ENCODE measurements around the gene FBXL20.
"Not testable (repeated sequence)": the region's sequence is repeated elsewhere in the genome, so short reads cannot be mapped to it uniquely, and the experiment has no call there.

Gene FBXL20

GRCh38 chr17:39332092-39332491 is 69.3 kb downstream of the FBXL20 start:
- no peaks in the 10 kb centered on the region for H3K4me1 Mint-ChIP-seq
- H3K36me3 Mint-ChIP-seq = peaks cover 4% of the 10 kb centered on the region
- H3K4me3 Mint-ChIP-seq = no peak overlapping the region
- H3K27me3 Mint-ChIP-seq = no peaks in the 10 kb centered on the region
- DNase-seq = no peak
- no peaks in the 10 kb centered on the region for H3K9me3 Mint-ChIP-seq
- CTCF ChIA-PET = no interaction called here
- no peak overlapping the region for H3K27ac Mint-ChIP-seq

- CTCF ChIA-PET = no interaction called here
- H3K27ac Mint-ChIP-seq = no peak overlapping the region
These were observed 72.6 kb downstream of the FBXL20 start for GRCh38 chr17:39328815-39329214.

DNA sequence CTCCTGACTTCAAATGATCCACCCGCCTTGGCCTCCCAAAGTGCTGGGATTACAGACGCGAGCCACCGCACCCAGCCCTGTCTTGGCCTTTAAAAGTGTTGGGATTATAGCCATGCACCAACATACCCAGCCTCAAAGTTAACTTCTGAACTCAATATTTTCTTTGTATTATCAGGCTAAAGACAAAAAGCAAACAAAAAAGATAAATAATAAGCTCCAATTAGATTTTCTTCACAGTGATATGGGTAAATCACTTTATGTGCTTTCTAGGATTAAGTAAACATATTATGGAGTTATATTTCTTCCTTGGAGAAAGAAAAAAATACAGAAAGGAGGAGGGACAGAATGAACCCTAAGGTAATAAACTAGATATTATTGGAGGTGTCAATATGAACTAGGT is 74.3 kb downstream of the FBXL20 start:
- no peak overlapping the region for H3K27ac Mint-ChIP-seq
- no peaks in the 10 kb centered on the region for H3K4me1 Mint-ChIP-seq
- CTCF ChIA-PET = no interaction called here
- DNase-seq = no peak
- no peak overlapping the region for H3K4me3 Mint-ChIP-seq
- H3K27me3 Mint-ChIP-seq = no peaks in the 10 kb centered on the region
- no peaks in the 10 kb centered on the region for H3K9me3 Mint-ChIP-seq
- no peaks in the 10 kb centered on the region for H3K36me3 Mint-ChIP-seq

More at GRCh38 chr17:39328815-39329214, 72.6 kb downstream of the FBXL20 start:
- Mint-ChIP-seq H3K9me3 (no peaks in the 10 kb centered on the region), H3K4me1 (no peaks in the 10 kb centered on the region), H3K4me3 (no peak overlapping the region), H3K27me3 (no peaks in the 10 kb centered on the region), H3K36me3 (no peaks in the 10 kb centered on the region)
- no peak for DNase-seq

DNA sequence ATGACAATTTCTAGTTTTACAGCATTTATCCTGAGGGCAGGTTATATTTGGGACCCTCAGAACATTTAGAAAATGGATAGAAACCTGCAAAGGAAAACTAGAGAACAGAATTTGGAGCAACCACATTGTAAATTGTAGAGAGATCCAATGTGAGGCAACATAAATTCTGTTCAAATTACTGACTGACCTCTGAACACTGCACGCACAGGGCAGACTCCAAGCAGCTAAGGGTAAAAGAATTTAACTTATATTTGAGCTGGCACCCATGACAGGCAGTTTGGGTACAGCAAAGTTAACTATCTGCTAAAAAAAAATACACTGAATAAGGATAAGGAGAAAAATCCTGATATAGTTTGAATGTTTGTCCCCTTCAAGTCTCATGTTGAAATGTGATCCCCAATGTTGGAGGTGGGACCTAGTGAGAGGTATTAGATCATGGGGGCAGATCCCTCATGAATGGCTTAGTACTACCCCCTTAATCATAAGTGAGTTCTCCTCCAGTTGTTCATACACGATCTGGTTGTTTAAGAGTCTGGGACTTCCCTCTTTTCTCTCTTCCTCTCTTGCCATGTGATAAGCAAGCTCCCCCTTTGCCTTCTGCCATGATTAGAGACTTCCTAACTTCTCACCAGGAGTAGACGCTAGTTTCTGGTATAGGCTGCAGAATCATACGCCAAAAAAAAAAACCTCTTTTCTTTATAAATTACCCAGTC is 75.7 kb downstream of the FBXL20 start:
- CTCF ChIA-PET = interaction anchor here (0.8 kb wide), 1 partner anchor 858 kb away, joined by 3 read pairs; no protein-coding TSS in a partner anchor
- no peak overlapping the region for H3K27ac Mint-ChIP-seq
- H3K36me3 Mint-ChIP-seq = no peaks in the 10 kb centered on the region
- H3K27me3 Mint-ChIP-seq = no peaks in the 10 kb centered on the region
- H3K9me3 Mint-ChIP-seq = no peaks in the 10 kb centered on the region
- H3K4me3 Mint-ChIP-seq = no peak overlapping the region
- no peak for DNase-seq
- H3K4me1 Mint-ChIP-seq = no peaks in the 10 kb centered on the region

DNA sequence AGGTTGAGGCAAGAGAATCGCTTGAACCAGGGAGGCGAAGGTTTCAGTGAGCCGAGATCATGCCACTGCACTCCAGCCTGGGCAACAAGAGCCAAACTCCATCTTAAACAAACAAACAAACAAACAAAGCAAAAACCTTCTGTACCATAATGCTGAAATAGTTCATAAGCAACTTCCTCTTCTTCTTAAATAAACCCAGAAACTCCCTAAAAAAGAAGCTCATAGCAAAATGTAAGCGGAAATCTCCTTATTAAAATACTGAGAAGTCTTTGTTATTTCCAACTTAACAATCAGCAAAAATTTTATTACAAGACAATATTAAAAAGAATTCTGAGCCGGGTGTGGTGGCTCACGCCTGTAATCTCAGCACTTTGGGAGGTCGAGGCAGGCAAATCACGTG is 82.8 kb downstream of the FBXL20 start:
- Mint-ChIP-seq H3K4me3 (no peak overlapping the region), H3K27me3 (no peaks in the 10 kb centered on the region), H3K36me3 (no peaks in the 10 kb centered on the region), H3K9me3 (no peaks in the 10 kb centered on the region), H3K4me1 (no peaks in the 10 kb centered on the region), H3K27ac (no peak overlapping the region)
- CTCF ChIA-PET = no interaction called here
- no peak for DNase-seq

DNA sequence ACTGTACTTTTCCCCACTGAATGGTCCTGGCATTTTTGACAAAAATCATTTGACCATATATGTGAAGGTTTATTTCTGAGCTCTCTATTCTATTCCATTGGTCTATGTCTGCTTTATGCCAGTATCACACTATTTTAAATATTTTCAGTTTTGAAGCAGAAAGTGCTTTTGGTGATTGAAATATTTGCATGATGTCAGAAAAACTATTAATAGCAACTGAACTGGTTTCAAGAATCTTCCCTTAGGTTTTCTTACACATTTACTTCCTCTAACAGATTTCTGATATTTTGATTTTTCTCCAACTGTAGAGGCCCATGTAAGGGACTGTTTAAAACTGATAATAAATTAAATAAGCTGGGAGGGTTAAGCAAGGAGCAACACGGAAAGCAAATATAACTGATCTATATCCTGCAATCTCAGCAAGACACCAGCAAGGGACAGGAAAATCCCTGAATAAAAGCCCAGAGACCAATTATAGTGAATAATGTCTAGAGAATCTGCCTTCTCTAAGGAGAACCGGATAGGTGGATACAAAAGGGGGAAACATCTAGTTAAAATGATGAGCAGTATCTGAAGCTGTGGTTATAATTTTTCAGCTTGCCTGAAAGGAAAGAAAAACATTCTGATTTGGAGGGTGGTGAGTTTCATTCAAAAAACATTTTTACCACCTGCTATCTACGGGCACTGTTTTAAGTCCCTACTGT is 94.8 kb downstream of the FBXL20 start:
- Mint-ChIP-seq H3K9me3 (no peaks in the 10 kb centered on the region), H3K27ac (no peak overlapping the region), H3K4me3 (no peak overlapping the region), H3K27me3 (no peaks in the 10 kb centered on the region), H3K36me3 (peaks cover 3% of the 10 kb centered on the region), H3K4me1 (no peaks in the 10 kb centered on the region)
- CTCF ChIA-PET = no interaction called here
- DNase-seq = no peak

GRCh38 chr17:39305978-39306377 is 95.4 kb downstream of the FBXL20 start:
- H3K9me3 Mint-ChIP-seq = no peaks in the 10 kb centered on the region
- no peaks in the 10 kb centered on the region for H3K27me3 Mint-ChIP-seq
- CTCF ChIA-PET = no interaction called here
- H3K4me1 Mint-ChIP-seq = no peaks in the 10 kb centered on the region
- peaks cover 6% of the 10 kb centered on the region for H3K36me3 Mint-ChIP-seq
- no peak for DNase-seq
- no peak overlapping the region for H3K27ac Mint-ChIP-seq
- H3K4me3 Mint-ChIP-seq = no peak overlapping the region

GRCh38 chr17:39304188-39304587 is 97.2 kb downstream of the FBXL20 start:
- Mint-ChIP-seq H3K27me3 (no peaks in the 10 kb centered on the region), H3K4me3 (no peak overlapping the region), H3K9me3 (no peaks in the 10 kb centered on the region), H3K36me3 (peaks cover 9% of the 10 kb centered on the region), H3K4me1 (no peaks in the 10 kb centered on the region), H3K27ac (no peak overlapping the region)
- no peak for DNase-seq
- CTCF ChIA-PET = no interaction called here

GRCh38 chr17:39294060-39294459 is 107.4 kb downstream of the FBXL20 start:
- peaks cover 8% of the 10 kb centered on the region for H3K36me3 Mint-ChIP-seq
- H3K27me3 Mint-ChIP-seq = no peaks in the 10 kb centered on the region
- no peak overlapping the region for H3K27ac Mint-ChIP-seq
- CTCF ChIA-PET = no interaction called here
- H3K4me1 Mint-ChIP-seq = no peaks in the 10 kb centered on the region
- no peaks in the 10 kb centered on the region for H3K9me3 Mint-ChIP-seq
- DNase-seq = no peak
- H3K4me3 Mint-ChIP-seq = no peak overlapping the region

DNA sequence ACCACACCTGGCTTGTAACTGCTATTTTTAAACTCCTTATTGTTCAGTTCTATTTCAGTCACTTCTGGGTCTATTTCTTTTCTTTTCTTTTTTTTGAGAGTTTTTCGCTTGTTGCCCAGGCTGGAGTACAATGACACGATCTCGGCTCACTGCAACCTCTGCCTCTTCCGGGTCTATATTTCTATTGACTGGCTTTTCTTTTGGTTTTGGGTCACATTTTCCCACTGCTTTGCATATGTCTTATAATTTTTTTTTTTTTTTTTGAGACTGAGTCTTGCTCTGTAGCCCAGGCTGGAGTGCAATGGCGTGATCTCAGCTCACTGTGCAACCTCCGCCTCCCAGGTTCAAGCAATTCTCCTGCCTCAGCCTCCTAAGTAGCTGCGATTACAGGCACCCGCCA is 108.9 kb downstream of the FBXL20 start:
- H3K9me3 Mint-ChIP-seq, H3K27ac Mint-ChIP-seq, H3K4me1 Mint-ChIP-seq, H3K27me3 Mint-ChIP-seq, H3K4me3 Mint-ChIP-seq, DNase-seq, H3K36me3 Mint-ChIP-seq: not testable (repeated sequence)
- CTCF ChIA-PET = interaction anchor here (0.7 kb wide), 1 partner anchor 89 kb away, joined by 3 read pairs; no protein-coding TSS in a partner anchor

GRCh38 chr17:39286513-39286912 is 114.9 kb downstream of the FBXL20 start:
- CTCF ChIA-PET, H3K4me1 Mint-ChIP-seq, H3K27me3 Mint-ChIP-seq, H3K4me3 Mint-ChIP-seq, H3K27ac Mint-ChIP-seq, DNase-seq, H3K36me3 Mint-ChIP-seq, H3K9me3 Mint-ChIP-seq: not testable (repeated sequence)

GRCh38 chr17:39284685-39285084 is 116.7 kb downstream of the FBXL20 start:
- Mint-ChIP-seq H3K9me3 (no peaks in the 10 kb centered on the region), H3K4me3 (no peak overlapping the region), H3K27me3 (no peaks in the 10 kb centered on the region), H3K27ac (no peak overlapping the region), H3K4me1 (no peaks in the 10 kb centered on the region), H3K36me3 (no peaks in the 10 kb centered on the region)
- CTCF ChIA-PET = interaction anchor here (1.1 kb wide), 1 partner anchor 60 kb away, joined by 3 read pairs; no protein-coding TSS in a partner anchor
- DNase-seq = no peak

DNA sequence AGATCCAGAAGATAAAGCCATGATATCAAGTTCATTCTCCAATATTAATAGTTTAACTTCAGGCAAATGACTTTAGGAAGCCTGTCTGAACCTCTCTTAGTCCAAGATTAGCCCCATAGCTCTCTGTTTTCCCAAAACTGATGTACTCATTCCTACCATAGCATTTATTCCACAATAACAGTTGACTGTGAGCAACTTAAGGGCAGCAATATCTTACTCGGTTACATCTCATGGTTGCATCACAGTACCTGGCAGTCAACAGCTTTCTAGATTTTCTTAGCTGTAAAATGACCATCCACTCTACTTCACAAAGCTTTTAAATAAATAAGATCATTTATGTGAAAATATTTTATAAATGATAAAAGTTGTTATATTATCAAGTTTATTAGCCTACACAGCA is 117.5 kb downstream of the FBXL20 start:
- DNase-seq = no peak
- Mint-ChIP-seq H3K4me1 (no peaks in the 10 kb centered on the region), H3K36me3 (no peaks in the 10 kb centered on the region), H3K4me3 (no peak overlapping the region), H3K9me3 (no peaks in the 10 kb centered on the region), H3K27me3 (no peaks in the 10 kb centered on the region), H3K27ac (no peak overlapping the region)
- CTCF ChIA-PET = no interaction called here

DNA sequence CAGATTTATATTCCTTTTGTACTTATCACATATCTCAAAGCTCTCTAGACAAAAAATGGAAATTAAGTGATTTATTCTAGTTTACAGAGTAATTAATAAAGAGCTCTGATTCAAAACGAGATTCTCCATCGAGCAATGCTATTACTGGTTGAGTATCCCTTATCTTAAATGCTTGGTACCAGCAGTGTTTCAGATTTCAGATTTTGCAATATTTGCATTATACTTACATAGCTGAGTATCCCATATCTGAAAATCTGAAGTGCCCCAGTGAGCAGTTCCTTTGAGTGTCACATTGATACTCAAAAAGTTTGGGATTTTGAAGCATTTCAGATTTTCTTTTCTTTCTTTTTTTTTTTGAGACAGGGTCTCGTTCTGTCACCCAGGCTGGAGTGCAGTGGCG is 118.3 kb downstream of the FBXL20 start:
- CTCF ChIA-PET = no interaction called here
- no peak overlapping the region for H3K4me3 Mint-ChIP-seq
- no peaks in the 10 kb centered on the region for H3K27me3 Mint-ChIP-seq
- H3K4me1 Mint-ChIP-seq = no peaks in the 10 kb centered on the region
- no peak for DNase-seq
- H3K9me3 Mint-ChIP-seq = no peaks in the 10 kb centered on the region
- no peak overlapping the region for H3K27ac Mint-ChIP-seq
- no peaks in the 10 kb centered on the region for H3K36me3 Mint-ChIP-seq

- no peaks in the 10 kb centered on the region for H3K4me1 Mint-ChIP-seq
- no peaks in the 10 kb centered on the region for H3K36me3 Mint-ChIP-seq
- no peak overlapping the region for H3K4me3 Mint-ChIP-seq
- no peak for DNase-seq
- H3K27ac Mint-ChIP-seq = no peak overlapping the region
- CTCF ChIA-PET = interaction anchor here (0.6 kb wide), 1 partner anchor 37 kb away, joined by 3 read pairs; no protein-coding TSS in a partner anchor
- H3K9me3 Mint-ChIP-seq = no peaks in the 10 kb centered on the region
- H3K27me3 Mint-ChIP-seq = no peaks in the 10 kb centered on the region
These were observed 119.6 kb downstream of the FBXL20 start for GRCh38 chr17:39281806-39282205.

Data from activated naive CD4-positive, alpha-beta T cell treated with anti-CD3 and anti-CD28 coated beads, Interleukin-2, amount 10 ng/mL, durations not matched to agents 7 days and 5 days (primary cell).